Astrocyte (in vitro differentiated cells and primary cell): Measurements from ENCODE around the gene XRN2. TPM values are rescaled to one million over a fixed set of nuclear protein-coding genes. Genes with fewer than 3 reads are reported as not detected.

Experiments used
- DNase-seq: peaks from one replicate; pipeline ENCODE4 v3.0.0-alpha.2; 2010; ENCODE audit warnings: low read depth
- FAIRE-seq: peaks from 2 replicates; lab custom pipeline; 2011; peaks lifted over from hg19 to GRCh38; lab: Jason Lieb, UNC
- H2AFZ ChIP-seq: 2 replicates; pipeline ENCODE4 v1.6.0; 2012; ENCODE audit warnings: low read depth, low read length, inconsistent platforms
- H3K27ac ChIP-seq: 2 replicates; pipeline ENCODE4 v1.5.1; 2011; ENCODE audit warnings: low read depth, low read length, inconsistent platforms
- H3K27me3 ChIP-seq: 2 replicates; pipeline ENCODE4 v1.6.0; 2011; ENCODE audit warnings: low read length, inconsistent platforms; ENCODE audit not compliant: insufficient read depth
- H3K36me3 ChIP-seq: 2 replicates; pipeline ENCODE4 v1.5.1; 2011; ENCODE audit warnings: low read length, inconsistent platforms; ENCODE audit not compliant: insufficient read depth
- H3K4me1 ChIP-seq: 2 replicates; pipeline ENCODE4 v1.5.1; 2011; ENCODE audit warnings: low read length, inconsistent platforms; ENCODE audit not compliant: insufficient read depth
- H3K4me2 ChIP-seq: 2 replicates; pipeline ENCODE4 v1.6.0; 2012; ENCODE audit warnings: low read length, inconsistent platforms
- H3K4me3 ChIP-seq: 2 replicates; pipeline ENCODE4 v1.5.1; 2011; ENCODE audit warnings: low read depth, mild to moderate bottlenecking, low read length, inconsistent platforms; ENCODE audit not compliant: insufficient read depth
- H3K79me2 ChIP-seq: 2 replicates; pipeline ENCODE4 v1.6.0; 2012; ENCODE audit warnings: mild to moderate bottlenecking, low read length, inconsistent platforms; ENCODE audit not compliant: insufficient read depth
- H3K9ac ChIP-seq: 2 replicates; pipeline ENCODE4 v1.6.0; 2012; ENCODE audit warnings: mild to moderate bottlenecking, low read length, inconsistent platforms
- H3K9me3 ChIP-seq: 2 replicates; pipeline ENCODE4 v1.5.1; 2012; ENCODE audit warnings: low read depth, mild to moderate bottlenecking, low read length, inconsistent platforms; ENCODE audit not compliant: insufficient read depth
- H4K20me1 ChIP-seq: 2 replicates; pipeline ENCODE4 v1.6.0; 2012; ENCODE audit warnings: low read length, inconsistent platforms; ENCODE audit not compliant: insufficient read depth
- H3K27ac Mint-ChIP-seq: one replicate; pipeline ENCODE4 v1.8.0; 2021; ENCODE audit warnings: mild to moderate bottlenecking, mixed read lengths; ENCODE audit not compliant: unreplicated experiment
- H3K27me3 Mint-ChIP-seq: one replicate; pipeline ENCODE4 v1.8.0; 2021; ENCODE audit warnings: low read depth, mixed read lengths; ENCODE audit not compliant: unreplicated experiment
- H3K36me3 Mint-ChIP-seq: one replicate; pipeline ENCODE4 v1.8.0; 2021; ENCODE audit warnings: low read depth, mixed read lengths; ENCODE audit not compliant: unreplicated experiment
- H3K4me1 Mint-ChIP-seq: one replicate; pipeline ENCODE4 v1.8.0; 2021; ENCODE audit warnings: low read depth, mixed read lengths; ENCODE audit not compliant: unreplicated experiment
- H3K4me3 Mint-ChIP-seq: one replicate; pipeline ENCODE4 v1.8.0; 2021; ENCODE audit warnings: mild to moderate bottlenecking, moderate library complexity, mixed read lengths; ENCODE audit not compliant: unreplicated experiment
- H3K9me3 Mint-ChIP-seq: one replicate; pipeline ENCODE4 v1.8.0; 2021; ENCODE audit warnings: mild to moderate bottlenecking, mixed read lengths; ENCODE audit not compliant: unreplicated experiment
- EZH2 ChIP-seq: IDR thresholded peaks from 2 replicates; pipeline ENCODE4 v1.6.1; 2012; ENCODE audit warnings: mild to moderate bottlenecking, low read length, inconsistent platforms; ENCODE audit not compliant: insufficient read depth
- total RNA-seq: library from RNA; stranded (reverse); gene quantifications from 2 replicates; pipeline ENCODE4 v1.2.1, GENCODE V29; 2021
- TF ChIP-seq, protein P1 (sequence below): IDR thresholded peaks from 2 replicates; pipeline ENCODE4 v1.5.1; 2011; ENCODE audit warnings: low read depth, mild to moderate bottlenecking, inconsistent platforms, low read length, moderate library complexity; ENCODE audit not compliant: insufficient read depth

XRN2 gene
- total RNA-seq, 1 donor from 2014 or later = 74.5 TPM

DNA sequence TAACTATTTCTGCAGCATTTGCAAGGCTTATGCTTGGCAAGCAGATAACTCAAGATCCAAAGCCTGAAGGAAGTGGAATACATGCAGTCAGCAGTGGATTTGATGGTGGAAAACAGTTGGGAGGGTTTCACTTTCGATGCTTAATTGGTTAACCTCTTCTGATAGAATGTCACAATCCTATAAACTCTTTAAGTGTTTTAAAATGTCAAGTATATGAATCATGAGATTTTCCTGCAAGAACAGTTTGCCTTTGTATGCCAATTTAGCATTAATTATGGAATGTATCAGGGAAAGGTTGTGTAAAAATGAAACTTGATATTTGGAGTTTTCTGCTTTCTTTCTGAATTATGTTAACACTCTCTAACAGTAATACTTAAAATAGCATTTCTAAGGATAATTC lies 57.6 kb downstream of the XRN2 start:
- Histone ChIP-seq H3K4me3 (no peak overlapping the region), H3K79me2 (peaks cover 3% of the 10 kb centered on the region), H3K4me2 (no peak overlapping the region), H2AFZ (no peak overlapping the region), H3K9ac (no peak overlapping the region), H4K20me1 (peaks cover 6% of the 10 kb centered on the region), H3K4me1 (no peaks in the 10 kb centered on the region), H3K9me3 (no peaks in the 10 kb centered on the region), H3K36me3 (peaks cover 23% of the 10 kb centered on the region), H3K27me3 (no peaks in the 10 kb centered on the region), H3K27ac (no peak overlapping the region)
- Mint-ChIP-seq H3K36me3 (peaks cover 10% of the 10 kb centered on the region), H3K4me3 (no peak overlapping the region), H3K4me1 (peaks cover 22% of the 10 kb centered on the region), H3K27me3 (no peaks in the 10 kb centered on the region), H3K27ac (no peak overlapping the region), H3K9me3 (no peaks in the 10 kb centered on the region)
- TF ChIP-seq, protein P1, sequence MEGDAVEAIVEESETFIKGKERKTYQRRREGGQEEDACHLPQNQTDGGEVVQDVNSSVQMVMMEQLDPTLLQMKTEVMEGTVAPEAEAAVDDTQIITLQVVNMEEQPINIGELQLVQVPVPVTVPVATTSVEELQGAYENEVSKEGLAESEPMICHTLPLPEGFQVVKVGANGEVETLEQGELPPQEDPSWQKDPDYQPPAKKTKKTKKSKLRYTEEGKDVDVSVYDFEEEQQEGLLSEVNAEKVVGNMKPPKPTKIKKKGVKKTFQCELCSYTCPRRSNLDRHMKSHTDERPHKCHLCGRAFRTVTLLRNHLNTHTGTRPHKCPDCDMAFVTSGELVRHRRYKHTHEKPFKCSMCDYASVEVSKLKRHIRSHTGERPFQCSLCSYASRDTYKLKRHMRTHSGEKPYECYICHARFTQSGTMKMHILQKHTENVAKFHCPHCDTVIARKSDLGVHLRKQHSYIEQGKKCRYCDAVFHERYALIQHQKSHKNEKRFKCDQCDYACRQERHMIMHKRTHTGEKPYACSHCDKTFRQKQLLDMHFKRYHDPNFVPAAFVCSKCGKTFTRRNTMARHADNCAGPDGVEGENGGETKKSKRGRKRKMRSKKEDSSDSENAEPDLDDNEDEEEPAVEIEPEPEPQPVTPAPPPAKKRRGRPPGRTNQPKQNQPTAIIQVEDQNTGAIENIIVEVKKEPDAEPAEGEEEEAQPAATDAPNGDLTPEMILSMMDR = no peak
- no peak for TF ChIP-seq EZH2
- no peak for FAIRE-seq
- peak; percentile 33 for DNase-seq

DNA sequence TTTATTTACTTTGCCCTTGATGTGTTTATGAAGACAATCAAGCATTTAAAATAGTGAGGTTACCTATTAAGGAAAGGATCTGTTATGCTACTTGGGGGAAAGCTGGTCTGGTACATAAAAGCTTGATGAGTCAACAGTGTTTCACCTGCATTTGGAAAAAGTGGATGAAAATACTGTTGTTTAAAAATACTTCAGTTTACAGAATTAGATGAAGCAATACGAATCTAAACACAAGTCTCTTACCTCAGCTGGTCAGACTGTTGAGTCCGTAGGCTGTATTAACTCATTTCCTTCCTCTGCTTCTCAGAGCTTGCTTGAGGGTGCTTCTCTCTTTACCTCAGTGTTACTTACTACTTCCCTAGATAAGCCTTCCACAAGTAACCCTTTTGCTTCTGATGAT lies 58.1 kb downstream of the XRN2 start:
- H3K9me3 ChIP-seq = no peaks in the 10 kb centered on the region
- H3K79me2 ChIP-seq = peaks cover 3% of the 10 kb centered on the region
- H3K27me3 ChIP-seq = no peaks in the 10 kb centered on the region
- H3K4me1 ChIP-seq = no peaks in the 10 kb centered on the region
- peaks cover 22% of the 10 kb centered on the region for H3K4me1 Mint-ChIP-seq
- no peak overlapping the region for H3K9ac ChIP-seq
- no peak overlapping the region for H3K27ac ChIP-seq
- peak overlapping the region; percentile 22 for H3K27ac Mint-ChIP-seq
- TF ChIP-seq EZH2 = no peak
- TF ChIP-seq, protein P1 = no peak
- H3K4me2 ChIP-seq = no peak overlapping the region
- H3K9me3 Mint-ChIP-seq = no peaks in the 10 kb centered on the region
- peaks cover 10% of the 10 kb centered on the region for H3K36me3 Mint-ChIP-seq
- H2AFZ ChIP-seq = no peak overlapping the region
- H3K4me3 Mint-ChIP-seq = no peak overlapping the region
- H4K20me1 ChIP-seq = peaks cover 6% of the 10 kb centered on the region
- H3K4me3 ChIP-seq = no peak overlapping the region
- no peaks in the 10 kb centered on the region for H3K27me3 Mint-ChIP-seq
- peaks cover 21% of the 10 kb centered on the region for H3K36me3 ChIP-seq
- DNase-seq (peak; percentile 34), FAIRE-seq (no peak)

DNA sequence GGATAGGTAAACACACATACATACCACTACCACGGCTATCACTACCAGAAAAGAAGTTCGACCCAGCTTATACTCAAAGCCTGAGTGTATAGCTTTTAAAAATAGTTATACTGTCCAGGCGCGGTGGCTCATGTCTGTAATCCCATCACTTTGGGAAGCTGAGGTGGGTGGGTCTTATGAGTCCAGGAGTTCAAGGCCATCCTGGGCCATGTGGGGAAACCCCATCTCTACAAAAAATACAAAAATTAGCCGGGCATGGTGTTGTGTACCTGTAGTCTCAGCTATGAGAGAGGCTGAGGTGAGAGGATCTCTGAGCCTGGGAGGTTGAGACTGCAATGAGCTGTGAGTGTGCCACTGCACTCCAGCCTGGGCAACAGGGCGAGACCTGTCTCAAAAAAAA lies 61.3 kb downstream of the XRN2 start:
- Histone ChIP-seq H3K9me3 (no peaks in the 10 kb centered on the region), H2AFZ (no peak overlapping the region), H3K36me3 (peaks cover 30% of the 10 kb centered on the region), H3K4me2 (no peak overlapping the region), H3K4me3 (no peak overlapping the region), H3K79me2 (peaks cover 8% of the 10 kb centered on the region), H4K20me1 (peaks cover 6% of the 10 kb centered on the region), H3K4me1 (no peaks in the 10 kb centered on the region), H3K27me3 (no peaks in the 10 kb centered on the region), H3K27ac (no peak overlapping the region), H3K9ac (no peak overlapping the region)
- Mint-ChIP-seq H3K36me3 (peaks cover 13% of the 10 kb centered on the region), H3K4me3 (no peak overlapping the region), H3K27ac (no peak overlapping the region), H3K4me1 (peaks cover 16% of the 10 kb centered on the region), H3K27me3 (no peaks in the 10 kb centered on the region), H3K9me3 (no peaks in the 10 kb centered on the region)
- FAIRE-seq = no peak
- TF ChIP-seq, protein P1 = no peak
- no peak for TF ChIP-seq EZH2
- no peak for DNase-seq
